GM23248 (cell line): ENCODE data around the gene MAP3K9.

Source experiments
- EZH2 ChIP-seq: fragments of 200-600 bp; sonication (generic); IDR thresholded peaks from 2 replicates; pipeline ENCODE4 v1.6.1; 2018; ENCODE audit warnings: antibody characterized with exemption, mild to moderate bottlenecking; ENCODE audit not compliant: insufficient read depth, poor library complexity, severe bottlenecking
- EZH2phosphoT487 ChIP-seq: fragments of 200-600 bp; sonication (generic); IDR thresholded peaks from 2 replicates; pipeline ENCODE4 v1.6.1; 2018; ENCODE audit warnings: antibody characterized with exemption, moderate library complexity, mild to moderate bottlenecking, low read depth; ENCODE audit not compliant: insufficient read depth

DNA sequence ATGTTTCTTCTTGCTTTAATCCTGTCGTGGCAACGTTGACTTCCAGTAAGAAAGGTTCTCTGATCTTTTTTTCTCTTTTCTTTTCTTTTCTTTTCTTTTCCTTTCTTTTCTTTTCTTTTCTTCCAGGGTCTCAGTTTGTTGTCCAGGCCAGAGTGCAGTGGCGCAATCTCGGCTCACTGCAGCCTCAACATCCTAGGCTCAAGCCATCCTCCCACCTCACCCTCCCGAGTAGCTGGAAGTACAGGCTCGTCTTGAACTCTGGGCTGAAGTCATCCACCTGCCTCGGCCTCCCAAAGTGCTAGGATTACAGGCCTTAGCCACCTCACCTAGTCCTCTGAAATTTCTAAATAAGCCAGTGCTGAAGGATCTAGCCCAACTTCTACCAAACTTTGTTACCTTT lies 1.3 kb upstream of the MAP3K9 start:
- TF ChIP-seq EZH2 (no peak), EZH2phosphoT487 (no peak)
